Breast epithelium (tissue), 3 donors: ENCODE data around the gene HFE.

Source experiments
- CTCF ChIP-seq, 3 donors: fragments of 450-650 bp; IDR thresholded peaks; one replicate each; pipeline ENCODE4 v1.5.1; 2016 to 2017; ENCODE audit warnings: antibody characterized with exemption in 3 of 3, mild to moderate bottlenecking in 3 of 3, moderate library complexity in 3 of 3
- POLR2A ChIP-seq: fragments of 450-650 bp; IDR thresholded peaks from one replicate; pipeline ENCODE4 v1.6.1; 2016; ENCODE audit warnings: antibody characterized with exemption, mild to moderate bottlenecking, moderate library complexity
- POLR2AphosphoS5 ChIP-seq, 3 donors: sonication (generic); formaldehyde crosslinking; IDR thresholded peaks; one replicate each; pipeline ENCODE4 v1.6.1; 2017; ENCODE audit warnings: antibody characterized with exemption in 3 of 3

GRCh38 chr6:26133730-26134129 lies 46.5 kb downstream of the HFE start:
- TF ChIP-seq CTCF (IDR thresholded peaks at IDR 0.05), result no peak
- TF ChIP-seq POLR2A, result no peak
- TF ChIP-seq POLR2AphosphoS5 (IDR thresholded peaks at IDR 0.05), result no peak
